ENCODE measurements around the gene CENPH.
A peak's percentile ranks its signal among the peaks of the same experiment; 100 is the strongest.
"Not testable (repeated sequence)": the region's sequence is repeated elsewhere in the genome, so short reads cannot be mapped to it uniquely, and the experiment has no call there.

The CENPH gene, protein sequence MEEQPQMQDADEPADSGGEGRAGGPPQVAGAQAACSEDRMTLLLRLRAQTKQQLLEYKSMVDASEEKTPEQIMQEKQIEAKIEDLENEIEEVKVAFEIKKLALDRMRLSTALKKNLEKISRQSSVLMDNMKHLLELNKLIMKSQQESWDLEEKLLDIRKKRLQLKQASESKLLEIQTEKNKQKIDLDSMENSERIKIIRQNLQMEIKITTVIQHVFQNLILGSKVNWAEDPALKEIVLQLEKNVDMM

DNA sequence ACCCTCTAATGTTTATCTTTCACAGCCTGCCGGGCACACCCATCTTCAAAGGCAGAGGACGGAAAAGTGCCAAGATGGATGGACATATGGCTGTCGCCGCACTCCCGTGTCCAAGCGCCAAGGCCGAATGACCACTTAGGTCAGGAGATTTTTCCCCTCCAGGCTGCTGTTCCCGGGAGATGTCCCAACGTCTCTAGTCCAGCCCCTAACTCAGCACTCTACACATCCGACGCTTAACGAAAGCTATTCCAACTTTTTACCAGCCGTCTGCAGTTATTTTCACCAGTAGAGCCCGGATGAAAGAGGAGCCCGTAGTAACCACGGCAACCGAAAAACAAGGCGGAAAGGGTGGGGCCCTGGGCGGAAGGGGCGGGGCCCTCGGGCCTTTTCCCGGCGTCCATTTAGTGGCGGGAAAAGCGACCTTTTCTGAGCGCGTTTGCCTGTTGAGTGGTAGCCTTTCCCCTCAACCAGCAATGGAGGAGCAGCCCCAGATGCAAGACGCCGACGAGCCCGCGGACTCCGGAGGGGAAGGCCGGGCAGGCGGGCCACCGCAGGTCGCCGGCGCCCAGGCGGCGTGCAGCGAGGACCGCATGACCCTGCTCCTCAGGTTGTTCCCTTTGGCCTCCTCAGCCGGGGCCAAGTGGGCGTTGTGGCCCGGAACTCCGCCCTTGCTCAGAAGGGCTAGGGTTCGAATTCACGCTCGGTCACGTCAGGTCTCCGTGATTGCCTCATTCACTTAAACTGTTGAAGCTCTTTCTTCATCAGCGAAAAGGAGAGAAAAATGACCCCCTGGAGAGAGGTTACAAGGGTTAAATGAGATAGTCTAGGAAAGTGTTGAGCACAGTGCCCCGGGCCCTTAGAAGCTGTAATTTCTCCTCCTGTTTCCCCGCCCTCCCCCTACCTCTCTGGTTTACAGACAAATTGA, at the start of gene CENPH:
Gene CENPH (plus strand): TSS at position 422 of the 925 bp plus-strand sequence. CDS start 52 bp downstream, at position 474.
- Histone ChIP-seq H3K36me3 (ENCODE audit: control insufficient read depth, insufficient read depth, low read length) (peaks cover 6% of the 10 kb centered on the region; the same call in 1 of the 2 replicates), H3K27ac (ENCODE audit: low read length) (no peak within 1 kb of the TSS), H3K27me3 (ENCODE audit: control insufficient read depth, insufficient read depth, low read length) (no peaks in the 10 kb centered on the region), H3K9me3 (ENCODE audit: control insufficient read depth, insufficient read depth, low read length) (no peaks in the 10 kb centered on the region), H3K4me1 (ENCODE audit: control insufficient read depth, insufficient read depth, low read length) (no peaks in the 10 kb centered on the region; the same call in 1 of the 2 replicates), H3K4me3 (ENCODE audit: low read length) (peak within 1 kb of the TSS; percentile 74; the same call in 1 of the 2 replicates)
- peak; percentile 68 for DNase-seq (ENCODE audit: low read depth, low spot score)
- WGBS (ENCODE audit: insufficient coverage, insufficient read length), result no CpG with 5 or more reads among the region's 55 CpGs

DNA sequence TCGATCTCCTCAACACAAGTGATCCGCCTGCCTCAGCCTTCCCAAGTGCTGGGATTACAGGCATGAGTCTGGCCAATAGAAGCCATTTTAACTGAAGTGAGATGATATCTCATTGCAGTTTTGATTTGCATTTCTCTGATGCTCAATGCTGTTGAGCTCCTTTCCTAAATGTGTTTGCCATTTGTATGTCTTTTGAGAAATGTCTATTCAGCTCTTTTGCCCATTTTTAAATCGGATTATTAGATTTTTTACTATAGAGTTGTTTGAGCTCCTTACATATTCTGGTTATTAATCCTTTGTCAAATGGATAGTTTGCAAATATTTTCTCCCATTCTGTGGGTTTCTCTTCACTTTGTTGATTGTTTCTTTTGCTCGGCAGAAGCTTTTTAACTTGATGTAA, 49.1 kb upstream of the CENPH start:
- H3K9me3 ChIP-seq (ENCODE audit: control insufficient read depth, insufficient read depth, low read length); H3K27me3 ChIP-seq (ENCODE audit: control insufficient read depth, insufficient read depth, low read length); DNase-seq (ENCODE audit: low read depth, low spot score); H3K4me1 ChIP-seq (ENCODE audit: control insufficient read depth, insufficient read depth, low read length); H3K36me3 ChIP-seq (ENCODE audit: control insufficient read depth, insufficient read depth, low read length); H3K4me3 ChIP-seq (ENCODE audit: low read length); H3K27ac ChIP-seq (ENCODE audit: low read length): not testable (repeated sequence)
- no CpG with 5 or more reads among the region's 4 CpGs for WGBS (ENCODE audit: insufficient coverage, insufficient read length)

DNA sequence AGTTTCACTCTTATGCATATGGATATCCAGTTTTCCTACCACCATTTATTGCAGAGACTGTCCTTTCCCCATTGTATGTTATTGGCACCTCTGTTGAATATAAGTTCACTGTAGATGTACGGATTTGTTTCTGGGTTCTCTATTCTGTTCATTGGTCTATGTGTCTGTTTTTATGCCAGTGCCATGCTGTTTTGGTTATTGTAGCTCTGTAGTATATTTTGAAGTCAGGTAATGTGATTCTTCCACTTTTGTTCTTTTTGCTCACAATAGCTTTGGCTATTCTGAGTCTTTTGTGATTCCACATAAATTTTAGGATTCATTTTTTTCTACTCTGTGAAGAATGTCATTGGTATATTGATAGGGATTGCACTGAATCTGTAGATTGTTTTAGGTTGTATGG, 48.6 kb upstream of the CENPH start:
- Histone ChIP-seq H3K27ac (ENCODE audit: low read length) (no peak overlapping the region), H3K4me1 (ENCODE audit: control insufficient read depth, insufficient read depth, low read length) (peaks cover 1% of the 10 kb centered on the region; the same call in 1 of the 2 replicates), H3K4me3 (ENCODE audit: low read length) (no peak overlapping the region), H3K27me3 (ENCODE audit: control insufficient read depth, insufficient read depth, low read length) (no peaks in the 10 kb centered on the region), H3K9me3 (ENCODE audit: control insufficient read depth, insufficient read depth, low read length) (no peaks in the 10 kb centered on the region), H3K36me3 (ENCODE audit: control insufficient read depth, insufficient read depth, low read length) (no peaks in the 10 kb centered on the region)
- DNase-seq (ENCODE audit: low read depth, low spot score), result no peak
- WGBS (ENCODE audit: insufficient coverage, insufficient read length), result no CpG with 5 or more reads among the region's 1 CpG

GRCh38 chr5:69148576-69148975, 40.8 kb upstream of the CENPH start:
- H3K9me3 ChIP-seq (ENCODE audit: control insufficient read depth, insufficient read depth, low read length); H3K36me3 ChIP-seq (ENCODE audit: control insufficient read depth, insufficient read depth, low read length); H3K4me3 ChIP-seq (ENCODE audit: low read length); H3K27me3 ChIP-seq (ENCODE audit: control insufficient read depth, insufficient read depth, low read length); DNase-seq (ENCODE audit: low read depth, low spot score); H3K4me1 ChIP-seq (ENCODE audit: control insufficient read depth, insufficient read depth, low read length); H3K27ac ChIP-seq (ENCODE audit: low read length): not testable (repeated sequence)
- WGBS (ENCODE audit: insufficient coverage, insufficient read length), result no CpG with 5 or more reads among the region's 7 CpGs

GRCh38 chr5:69148981-69149675, 40.3 kb upstream of the CENPH start:
- no peaks in the 10 kb centered on the region for H3K27me3 ChIP-seq (ENCODE audit: control insufficient read depth, insufficient read depth, low read length)
- WGBS (ENCODE audit: insufficient coverage, insufficient read length), result no CpG with 5 or more reads among the region's 2 CpGs
- DNase-seq (ENCODE audit: low read depth, low spot score), result no peak
- no peak overlapping the region for H3K27ac ChIP-seq (ENCODE audit: low read length)
- no peaks in the 10 kb centered on the region for H3K4me1 ChIP-seq (ENCODE audit: control insufficient read depth, insufficient read depth, low read length)
- no peak overlapping the region for H3K4me3 ChIP-seq (ENCODE audit: low read length)
- H3K36me3 ChIP-seq (ENCODE audit: control insufficient read depth, insufficient read depth, low read length), result no peaks in the 10 kb centered on the region
- no peaks in the 10 kb centered on the region for H3K9me3 ChIP-seq (ENCODE audit: control insufficient read depth, insufficient read depth, low read length)

GRCh38 chr5:69149676-69150010, 39.7 kb upstream of the CENPH start:
- Histone ChIP-seq H3K36me3 (ENCODE audit: control insufficient read depth, insufficient read depth, low read length) (no peaks in the 10 kb centered on the region), H3K4me3 (ENCODE audit: low read length) (no peak overlapping the region), H3K27ac (ENCODE audit: low read length) (no peak overlapping the region), H3K9me3 (ENCODE audit: control insufficient read depth, insufficient read depth, low read length) (no peaks in the 10 kb centered on the region), H3K4me1 (ENCODE audit: control insufficient read depth, insufficient read depth, low read length) (no peaks in the 10 kb centered on the region), H3K27me3 (ENCODE audit: control insufficient read depth, insufficient read depth, low read length) (no peaks in the 10 kb centered on the region)
- no CpG with 5 or more reads among the region's 5 CpGs for WGBS (ENCODE audit: insufficient coverage, insufficient read length)
- no peak for DNase-seq (ENCODE audit: low read depth, low spot score)

- H3K4me1 ChIP-seq (ENCODE audit: control insufficient read depth, insufficient read depth, low read length), result no peaks in the 10 kb centered on the region
- no CpG with 5 or more reads among the region's 3 CpGs for WGBS (ENCODE audit: insufficient coverage, insufficient read length)
- no peaks in the 10 kb centered on the region for H3K36me3 ChIP-seq (ENCODE audit: control insufficient read depth, insufficient read depth, low read length)
- H3K9me3 ChIP-seq (ENCODE audit: control insufficient read depth, insufficient read depth, low read length), result no peaks in the 10 kb centered on the region
- H3K27ac ChIP-seq (ENCODE audit: low read length), result no peak overlapping the region
- DNase-seq (ENCODE audit: low read depth, low spot score), result no peak
- H3K27me3 ChIP-seq (ENCODE audit: control insufficient read depth, insufficient read depth, low read length), result no peaks in the 10 kb centered on the region
- H3K4me3 ChIP-seq (ENCODE audit: low read length), result no peak overlapping the region
Measured at GRCh38 chr5:69152731-69153130, 36.7 kb upstream of the CENPH start.

DNA sequence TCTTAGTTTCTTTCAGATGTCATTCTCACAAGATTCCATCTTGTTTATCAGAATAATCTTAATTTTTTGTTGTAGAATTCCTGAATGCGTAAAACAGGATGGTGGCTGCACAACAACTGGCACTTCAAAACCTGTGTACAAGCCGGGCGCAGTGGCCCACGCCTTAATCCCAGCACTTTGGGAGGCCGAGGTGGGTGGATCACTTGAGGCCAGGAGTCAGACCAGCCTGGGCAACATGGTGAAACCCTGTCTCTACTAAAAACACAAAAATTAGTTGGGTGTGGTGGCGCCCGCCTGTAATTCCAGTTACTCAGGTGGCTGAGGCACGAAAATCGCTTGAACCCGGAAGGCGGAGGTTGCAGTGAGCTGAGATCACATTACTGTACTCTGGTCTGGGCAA, 32.9 kb upstream of the CENPH start:
- no peaks in the 10 kb centered on the region for H3K9me3 ChIP-seq (ENCODE audit: control insufficient read depth, insufficient read depth, low read length)
- H3K27me3 ChIP-seq (ENCODE audit: control insufficient read depth, insufficient read depth, low read length), result no peaks in the 10 kb centered on the region
- no peak overlapping the region for H3K27ac ChIP-seq (ENCODE audit: low read length)
- no peaks in the 10 kb centered on the region for H3K36me3 ChIP-seq (ENCODE audit: control insufficient read depth, insufficient read depth, low read length)
- H3K4me3 ChIP-seq (ENCODE audit: low read length), result no peak overlapping the region
- H3K4me1 ChIP-seq (ENCODE audit: control insufficient read depth, insufficient read depth, low read length), result no peaks in the 10 kb centered on the region
- no peak for DNase-seq (ENCODE audit: low read depth, low spot score)
- WGBS (ENCODE audit: insufficient coverage, insufficient read length), result no CpG with 5 or more reads among the region's 11 CpGs

DNA sequence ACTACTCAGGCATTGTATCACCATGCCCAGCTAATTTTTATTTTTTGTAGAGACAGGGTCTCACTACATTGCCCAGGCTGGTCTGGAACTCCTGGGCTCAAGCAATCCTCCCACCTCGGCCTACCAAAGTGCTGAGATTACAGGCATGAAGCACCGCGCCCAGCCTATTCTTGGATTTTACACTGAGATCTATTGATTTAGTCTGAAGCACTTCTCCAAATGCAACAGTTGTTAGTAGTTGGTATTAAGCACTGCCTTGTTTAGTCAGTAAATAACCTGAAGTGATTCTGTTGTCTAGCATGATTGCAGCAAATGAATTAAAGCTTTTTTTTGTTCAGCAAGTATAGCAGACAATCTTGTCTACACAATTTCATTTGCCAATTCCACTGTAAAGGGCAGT, 31.3 kb upstream of the CENPH start:
- H3K36me3 ChIP-seq (ENCODE audit: control insufficient read depth, insufficient read depth, low read length), result no peaks in the 10 kb centered on the region
- no peaks in the 10 kb centered on the region for H3K9me3 ChIP-seq (ENCODE audit: control insufficient read depth, insufficient read depth, low read length)
- H3K4me3 ChIP-seq (ENCODE audit: low read length), result no peak overlapping the region
- no peak for DNase-seq (ENCODE audit: low read depth, low spot score)
- no CpG with 5 or more reads among the region's 3 CpGs for WGBS (ENCODE audit: insufficient coverage, insufficient read length)
- H3K27me3 ChIP-seq (ENCODE audit: control insufficient read depth, insufficient read depth, low read length), result no peaks in the 10 kb centered on the region
- H3K27ac ChIP-seq (ENCODE audit: low read length), result no peak overlapping the region
- no peaks in the 10 kb centered on the region for H3K4me1 ChIP-seq (ENCODE audit: control insufficient read depth, insufficient read depth, low read length)

DNA sequence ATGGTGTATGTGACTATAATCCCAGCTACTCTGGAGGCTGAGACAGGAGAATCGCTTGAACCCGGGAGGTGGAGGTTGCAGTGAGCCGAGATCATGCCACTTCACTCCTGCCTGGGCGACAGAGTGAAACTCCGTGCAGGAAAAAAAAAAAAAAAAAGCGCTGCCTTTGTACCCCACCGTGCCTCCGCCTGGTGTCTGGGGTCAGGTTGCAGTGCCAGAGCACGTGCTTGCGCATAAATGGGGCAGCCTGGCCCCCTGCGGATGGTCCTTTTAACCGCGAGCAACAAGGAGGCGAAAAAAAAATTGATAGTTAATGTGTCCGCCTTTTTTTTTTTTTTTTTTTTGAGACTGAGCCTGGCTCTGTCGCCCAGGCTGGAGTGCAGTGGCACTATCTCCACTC, 28.7 kb upstream of the CENPH start:
- no peaks in the 10 kb centered on the region for H3K4me1 ChIP-seq (ENCODE audit: control insufficient read depth, insufficient read depth, low read length)
- H3K36me3 ChIP-seq (ENCODE audit: control insufficient read depth, insufficient read depth, low read length), result no peaks in the 10 kb centered on the region
- no peaks in the 10 kb centered on the region for H3K27me3 ChIP-seq (ENCODE audit: control insufficient read depth, insufficient read depth, low read length)
- no CpG with 5 or more reads among the region's 16 CpGs for WGBS (ENCODE audit: insufficient coverage, insufficient read length)
- DNase-seq (ENCODE audit: low read depth, low spot score), result no peak
- H3K9me3 ChIP-seq (ENCODE audit: control insufficient read depth, insufficient read depth, low read length), result no peaks in the 10 kb centered on the region
- no peak overlapping the region for H3K27ac ChIP-seq (ENCODE audit: low read length)
- no peak overlapping the region for H3K4me3 ChIP-seq (ENCODE audit: low read length)

All from iPS DF 6.9 (cell line).